K562 (cell line): ENCODE measurements around the gene XPC. TPM values are rescaled to one million over a fixed set of nuclear protein-coding genes. Genes with fewer than 3 reads are reported as not detected.

Experiments
- CEBPB ChIP-seq: fragments of 450-650 bp; IDR thresholded peaks from 2 replicates; pipeline ENCODE4 v1.6.1; 2016; ENCODE audit warnings: missing genetic modification characterization, missing compliant biosample characterization
- CSDE1 ChIP-seq, 2 experiments: fragments of 450-650 bp; IDR thresholded peaks; 2 replicates each; pipeline ENCODE4 v1.6.1; 2016; ENCODE audit warnings: mild to moderate bottlenecking in 1 of 2
- ETV1 ChIP-seq: fragments of 450-650 bp; conservative IDR thresholded peaks from 2 replicates; pipeline ENCODE4 v1.6.1; 2016; ENCODE audit warnings: missing genetic modification characterization, control low read depth, low read depth, missing compliant biosample characterization
- KAT7 ChIP-seq: sonication (generic); formaldehyde crosslinking; IDR thresholded peaks from 2 replicates; pipeline ENCODE4 v1.8.0; 2022; ENCODE audit warnings: missing genetic modification reagents, mild to moderate bottlenecking, borderline replicate concordance
- MEF2D ChIP-seq: conservative IDR thresholded peaks from 2 replicates; pipeline ENCODE4 v1.6.1; 2016; ENCODE audit warnings: low read depth, missing genetic modification characterization, missing compliant biosample characterization
- MTF1 ChIP-seq: fragments of 250-450 bp; sonication (Bioruptor Pico); IDR thresholded peaks from 2 replicates; pipeline ENCODE4 v1.9.0; 2021; ENCODE audit warnings: moderate library complexity, mild to moderate bottlenecking, inconsistent platforms, borderline replicate concordance
- OTX1 ChIP-seq: fragments of 450-650 bp; formaldehyde crosslinking; IDR thresholded peaks from 2 replicates; pipeline ENCODE4 v1.4.0; 2022; ENCODE audit warnings: mild to moderate bottlenecking
- U2AF1 ChIP-seq: fragments of 200-400 bp; formaldehyde crosslinking; optimal IDR thresholded peaks from 2 replicates; pipeline ENCODE3; 2017; ENCODE audit warnings: mild to moderate bottlenecking, low read depth, low read length, moderate library complexity
- ZNF3 ChIP-seq: fragments of 250-450 bp; sonication (Bioruptor Pico); IDR thresholded peaks from 2 replicates; pipeline ENCODE4 v1.5.0; 2021; ENCODE audit warnings: mild to moderate bottlenecking, moderate library complexity
- polyA plus RNA-seq, 8 experiments: library from polyadenylated mRNA; depleted of rRNA in 4 of 8; stranded (reverse) in 5 of 8; unstranded in 3 of 8; fragments of >200 nt; fragmentation: Nextera tagmentation in 2 of 8; fragmentation: Illumina TruSeq in 1 of 8; extraction: Ambion mirVana in 2 of 8; extraction: Trizol in 1 of 8; gene quantifications; 2 replicates each; pipeline versions ENCODE4 v1.2.1 to v1.2.3, GENCODE V29; 2011 to 2014; ENCODE audit warnings: inconsistent platforms in 1 of 8, missing spikeins in 1 of 8
- total RNA-seq, 7 experiments: library from RNA; depleted of rRNA in 6 of 7; stranded (reverse); fragments of >200 nt in 6 of 7; fragmentation: Illumina TruSeq in 2 of 7; extraction: Trizol in 2 of 7; gene quantifications; 2 replicates each; pipeline versions ENCODE4 v1.2.1 to v1.2.3, GENCODE V29; 2011 to 2021; ENCODE audit warnings: low replicate concordance in 1 of 7
- TF ChIP-seq, protein P1 (sequence below), 2 experiments: IDR thresholded peaks in 1 of 2; conservative IDR thresholded peaks in 1 of 2; 2 replicates each; pipeline ENCODE4 v1.6.1; 2016; ENCODE audit warnings: low read depth in 2 of 2, mild to moderate bottlenecking in 1 of 2, missing compliant biosample characterization in 1 of 2, missing genetic modification characterization in 1 of 2, moderate library complexity in 1 of 2
- TF ChIP-seq, protein P2 (sequence below): fragments of 450-650 bp; IDR thresholded peaks from 2 replicates; pipeline ENCODE4 v1.6.1; 2018; ENCODE audit warnings: mild to moderate bottlenecking, low read depth; ENCODE audit not compliant: partially characterized antibody
- TF ChIP-seq, protein P3 (sequence below): fragments of 250-450 bp; sonication (Bioruptor Pico); IDR thresholded peaks from 2 replicates; pipeline ENCODE4 v1.8.0; 2021; ENCODE audit warnings: moderate library complexity, mild to moderate bottlenecking, inconsistent platforms
- TF ChIP-seq, protein P4 (sequence below): sonication (generic); formaldehyde crosslinking; IDR thresholded peaks from 2 replicates; pipeline ENCODE4 v1.8.1; 2022; ENCODE audit warnings: missing genetic modification reagents
- TF ChIP-seq, protein P5 (sequence below): fragments of 250-450 bp; sonication (Bioruptor Pico); IDR thresholded peaks from 2 replicates; pipeline ENCODE4 v1.4.0; 2020
- TF ChIP-seq, protein P6 (sequence below): fragments of 250-450 bp; sonication (Bioruptor Pico); IDR thresholded peaks from 2 replicates; pipeline ENCODE4 v1.8.0; 2022; ENCODE audit warnings: inconsistent platforms, mild to moderate bottlenecking, moderate library complexity, borderline replicate concordance

Gene XPC
- total and polyA plus RNA-seq, 9 of the 15 experiments (the other 6 are each of a cell fraction or from before 2014, with no cell fraction given) = 3.8 to 54.7 (median 41.3) TPM

DNA sequence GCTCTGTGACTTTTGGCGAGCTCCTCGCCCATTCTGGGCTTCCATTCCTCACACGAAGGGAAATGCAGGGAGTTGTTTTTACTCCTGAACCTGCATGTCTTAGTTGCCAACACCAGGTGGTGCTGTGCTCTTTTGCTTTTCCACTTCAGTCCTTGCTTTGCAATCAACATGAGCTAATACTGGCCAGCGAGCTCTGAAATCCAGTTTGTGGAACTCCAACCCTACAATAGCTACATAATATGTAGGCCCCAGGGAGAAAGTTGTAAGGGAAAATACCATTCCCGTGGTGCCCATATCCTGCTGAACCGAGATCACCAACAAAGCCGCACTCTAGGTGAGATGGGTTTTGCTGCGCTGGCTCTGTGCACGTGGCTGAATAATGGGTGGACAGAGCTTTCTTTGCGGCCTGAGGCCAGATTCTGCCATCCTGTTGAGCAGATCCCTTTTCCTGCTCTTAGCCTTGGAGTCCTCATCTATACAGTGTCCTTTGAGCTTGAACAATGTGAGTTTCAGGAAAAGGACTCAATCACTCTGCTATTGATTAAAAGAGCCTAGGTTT lies 25.2 kb upstream of the XPC start (continued):
- TF ChIP-seq, protein P1, sequence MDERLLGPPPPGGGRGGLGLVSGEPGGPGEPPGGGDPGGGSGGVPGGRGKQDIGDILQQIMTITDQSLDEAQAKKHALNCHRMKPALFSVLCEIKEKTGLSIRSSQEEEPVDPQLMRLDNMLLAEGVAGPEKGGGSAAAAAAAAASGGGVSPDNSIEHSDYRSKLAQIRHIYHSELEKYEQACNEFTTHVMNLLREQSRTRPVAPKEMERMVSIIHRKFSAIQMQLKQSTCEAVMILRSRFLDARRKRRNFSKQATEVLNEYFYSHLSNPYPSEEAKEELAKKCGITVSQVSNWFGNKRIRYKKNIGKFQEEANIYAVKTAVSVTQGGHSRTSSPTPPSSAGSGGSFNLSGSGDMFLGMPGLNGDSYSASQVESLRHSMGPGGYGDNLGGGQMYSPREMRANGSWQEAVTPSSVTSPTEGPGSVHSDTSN (CRISPR knock-in tag; IDR thresholded peaks at IDR 0.05; ENCODE audit: low read depth) = no peak
- TF ChIP-seq, protein P1 (tag; conservative IDR thresholded peaks at IDR 0.05; ENCODE audit: low read depth) = 0 out of 2 replicates have a peak, but pooled peaks have one; percentile 39
- TF ChIP-seq CSDE1 (IDR thresholded peaks at IDR 0.05) (no peak), MTF1 (CRISPR knock-in tag) (no peak), CEBPB (tag) (peak; percentile 84), KAT7 (CRISPR knock-in tag) (peak; percentile 73; the same call in 1 of the 2 replicates), MEF2D (tag) (peak; percentile 81; the same call in 1 of the 2 replicates), ETV1 (tag) (no peak), U2AF1 (no peak), ZNF3 (CRISPR knock-in tag) (0 out of 2 replicates have a peak, but pooled peaks have one; percentile 47), OTX1 (CRISPR knock-in tag) (peak; percentile 79; the same call in 1 of the 2 replicates)
- TF ChIP-seq, protein P2, sequence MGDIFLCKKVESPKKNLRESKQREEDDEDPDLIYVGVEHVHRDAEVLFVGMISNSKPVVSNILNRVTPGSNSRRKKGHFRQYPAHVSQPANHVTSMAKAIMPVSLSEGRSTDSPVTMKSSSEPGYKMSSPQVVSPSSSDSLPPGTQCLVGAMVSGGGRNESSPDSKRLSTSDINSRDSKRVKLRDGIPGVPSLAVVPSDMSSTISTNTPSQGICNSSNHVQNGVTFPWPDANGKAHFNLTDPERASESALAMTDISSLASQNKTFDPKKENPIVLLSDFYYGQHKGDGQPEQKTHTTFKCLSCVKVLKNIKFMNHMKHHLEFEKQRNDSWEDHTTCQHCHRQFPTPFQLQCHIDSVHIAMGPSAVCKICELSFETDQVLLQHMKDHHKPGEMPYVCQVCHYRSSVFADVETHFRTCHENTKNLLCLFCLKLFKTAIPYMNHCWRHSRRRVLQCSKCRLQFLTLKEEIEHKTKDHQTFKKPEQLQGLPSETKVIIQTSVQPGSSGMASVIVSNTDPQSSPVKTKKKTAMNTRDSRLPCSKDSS = no peak
- TF ChIP-seq, protein P3, sequence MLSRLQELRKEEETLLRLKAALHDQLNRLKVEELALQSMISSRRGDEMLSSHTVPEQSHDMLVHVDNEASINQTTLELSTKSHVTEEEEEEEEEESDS (CRISPR knock-in tag) = no peak
- TF ChIP-seq, protein P4, sequence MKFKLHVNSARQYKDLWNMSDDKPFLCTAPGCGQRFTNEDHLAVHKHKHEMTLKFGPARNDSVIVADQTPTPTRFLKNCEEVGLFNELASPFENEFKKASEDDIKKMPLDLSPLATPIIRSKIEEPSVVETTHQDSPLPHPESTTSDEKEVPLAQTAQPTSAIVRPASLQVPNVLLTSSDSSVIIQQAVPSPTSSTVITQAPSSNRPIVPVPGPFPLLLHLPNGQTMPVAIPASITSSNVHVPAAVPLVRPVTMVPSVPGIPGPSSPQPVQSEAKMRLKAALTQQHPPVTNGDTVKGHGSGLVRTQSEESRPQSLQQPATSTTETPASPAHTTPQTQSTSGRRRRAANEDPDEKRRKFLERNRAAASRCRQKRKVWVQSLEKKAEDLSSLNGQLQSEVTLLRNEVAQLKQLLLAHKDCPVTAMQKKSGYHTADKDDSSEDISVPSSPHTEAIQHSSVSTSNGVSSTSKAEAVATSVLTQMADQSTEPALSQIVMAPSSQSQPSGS (CRISPR knock-in tag) = no peak
- TF ChIP-seq, protein P5, sequence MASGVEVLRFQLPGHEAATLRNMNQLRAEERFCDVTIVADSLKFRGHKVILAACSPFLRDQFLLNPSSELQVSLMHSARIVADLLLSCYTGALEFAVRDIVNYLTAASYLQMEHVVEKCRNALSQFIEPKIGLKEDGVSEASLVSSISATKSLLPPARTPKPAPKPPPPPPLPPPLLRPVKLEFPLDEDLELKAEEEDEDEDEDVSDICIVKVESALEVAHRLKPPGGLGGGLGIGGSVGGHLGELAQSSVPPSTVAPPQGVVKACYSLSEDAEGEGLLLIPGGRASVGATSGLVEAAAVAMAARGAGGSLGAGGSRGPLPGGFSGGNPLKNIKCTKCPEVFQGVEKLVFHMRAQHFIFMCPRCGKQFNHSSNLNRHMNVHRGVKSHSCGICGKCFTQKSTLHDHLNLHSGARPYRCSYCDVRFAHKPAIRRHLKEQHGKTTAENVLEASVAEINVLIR (CRISPR knock-in tag) = peak; percentile 47
- TF ChIP-seq, protein P6, sequence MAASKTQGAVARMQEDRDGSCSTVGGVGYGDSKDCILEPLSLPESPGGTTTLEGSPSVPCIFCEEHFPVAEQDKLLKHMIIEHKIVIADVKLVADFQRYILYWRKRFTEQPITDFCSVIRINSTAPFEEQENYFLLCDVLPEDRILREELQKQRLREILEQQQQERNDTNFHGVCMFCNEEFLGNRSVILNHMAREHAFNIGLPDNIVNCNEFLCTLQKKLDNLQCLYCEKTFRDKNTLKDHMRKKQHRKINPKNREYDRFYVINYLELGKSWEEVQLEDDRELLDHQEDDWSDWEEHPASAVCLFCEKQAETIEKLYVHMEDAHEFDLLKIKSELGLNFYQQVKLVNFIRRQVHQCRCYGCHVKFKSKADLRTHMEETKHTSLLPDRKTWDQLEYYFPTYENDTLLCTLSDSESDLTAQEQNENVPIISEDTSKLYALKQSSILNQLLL (CRISPR knock-in tag) = no peak
